Testis (tissue), 3 donors: ENCODE measurements around the gene EIF4EBP3. TPM values are rescaled to one million over a fixed set of nuclear protein-coding genes. Genes with fewer than 3 reads are reported as not detected.
"Not testable (repeated sequence)": the region's sequence is repeated elsewhere in the genome, so short reads cannot be mapped to it uniquely, and the experiment has no call there.

ENCODE experiments used
- DNase-seq: peaks from one replicate; pipeline ENCODE4 v3.0.0-alpha.2; 2019
- H3K27ac ChIP-seq, 2 donors: fragments of 200-600 bp; sonication (generic); one replicate each; pipeline ENCODE4 v1.5.1; 2019
- H3K27me3 ChIP-seq: fragments of 200-600 bp; sonication (generic); one replicate; pipeline ENCODE4 v1.5.1; 2019
- H3K36me3 ChIP-seq: fragments of 200-600 bp; sonication (generic); one replicate; pipeline ENCODE4 v1.5.1; 2017; ENCODE audit warnings: low read depth; ENCODE audit errors: missing control alignments
- H3K4me1 ChIP-seq: fragments of 200-600 bp; sonication (generic); one replicate; pipeline ENCODE4 v1.5.1; 2019
- H3K4me3 ChIP-seq, 2 donors: fragments of 200-600 bp; sonication (generic); one replicate each; pipeline ENCODE4 v1.5.1; 2017 to 2019
- H3K9me3 ChIP-seq: fragments of 200-600 bp; sonication (generic); one replicate; pipeline ENCODE4 v1.5.1; 2017
- CTCF ChIP-seq, 3 experiments: fragments of 450-650 bp in 2 of 3; fragments of 200-600 bp in 1 of 3; sonication (generic) in 1 of 3; IDR thresholded peaks; one replicate each; pipeline ENCODE4 v1.5.1; 2016 to 2019; ENCODE audit warnings: antibody characterized with exemption in 3 of 3, mild to moderate bottlenecking in 2 of 3, moderate library complexity in 1 of 3
- POLR2A ChIP-seq: fragments of 450-650 bp; IDR thresholded peaks from one replicate; pipeline ENCODE4 v1.6.1; 2017; ENCODE audit warnings: antibody characterized with exemption, mild to moderate bottlenecking, moderate library complexity
- WGBS, 2 donors: methylation state at CpG; one replicate each; pipeline ENCODE4 v1.1.5; 2018; 5-methylcytosine and 5-hydroxymethylcytosine counted together
- intact Hi-C: fragments of 100-400 bp; cut with DNase I; formaldehyde crosslinking; loops from one replicate; pipeline ENCODE4 v1.15.1; 2023; ENCODE audit warnings: low total_unique reads
- polyA plus RNA-seq: library from polyadenylated mRNA; stranded (reverse); fragments of 350-450 nt; fragmentation: Illumina TruSeq; extraction: RNeasy Lipid Tissue Mini Kit (QIAGEN cat#74804); gene quantifications from one replicate; pipeline ENCODE4 v1.2.3, GENCODE V29; 2014; ENCODE audit warnings: low read depth, low replicate concordance; ENCODE audit not compliant: insufficient read depth
- total RNA-seq, 2 donors: library from RNA; depleted of rRNA; stranded (reverse); fragments of >200 nt; gene quantifications; one replicate each; pipeline ENCODE4 v1.2.3, GENCODE V29; 2016

Gene EIF4EBP3
- total and polyA plus RNA-seq, 3 donors from 2014 or later, result 11.7 to 47.3 (median 14.0) TPM

DNA sequence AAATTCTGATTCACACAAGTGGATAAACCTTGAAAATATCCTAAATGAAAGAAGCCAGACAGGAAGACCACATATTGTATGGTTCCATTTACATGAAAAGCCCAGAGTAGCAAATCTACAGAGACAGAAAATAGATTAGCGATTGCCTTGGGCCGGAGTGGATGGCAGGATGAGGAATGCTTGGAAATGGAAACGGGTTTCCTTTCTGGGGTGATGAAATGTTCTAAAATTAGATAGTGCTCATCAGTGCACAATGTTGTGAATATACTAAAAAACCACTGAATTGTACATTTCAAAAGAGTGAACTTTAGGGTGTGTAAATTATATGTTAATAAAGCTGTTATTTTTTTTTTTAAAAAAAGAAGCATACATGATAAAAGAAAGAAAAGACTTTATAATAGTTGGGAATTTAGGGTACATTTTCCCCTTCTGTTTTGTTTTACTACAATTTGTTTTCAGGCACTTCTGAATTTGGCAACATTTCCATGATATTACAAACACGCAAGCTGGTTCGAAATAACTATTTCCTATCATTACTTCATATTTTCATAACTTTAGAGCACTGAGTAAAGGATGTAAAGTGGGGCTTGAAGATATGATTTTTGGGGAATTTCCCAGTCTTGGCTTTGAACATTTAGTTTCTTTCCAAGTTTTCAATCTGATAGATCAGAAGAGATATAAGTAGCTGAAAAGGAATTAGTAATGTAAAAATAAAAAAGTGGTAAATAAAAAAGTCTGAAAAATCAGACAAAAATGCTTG, 41.0 kb downstream of the EIF4EBP3 start:
- Histone ChIP-seq H3K9me3 (no peaks in the 10 kb centered on the region), H3K4me3 (no peak overlapping the region), H3K4me1 (peaks cover 7% of the 10 kb centered on the region), H3K36me3 (no peaks in the 10 kb centered on the region), H3K27ac (no peak overlapping the region), H3K27me3 (no peaks in the 10 kb centered on the region)
- TF ChIP-seq POLR2A (no peak), CTCF (IDR thresholded peaks at IDR 0.05) (no peak)
- intact Hi-C loops, result no loop called here
- DNase-seq, result no peak
- WGBS, 2 donors, result 55 to 59% methylated on average over 5 of the region's 5 CpGs

GRCh38 chr5:140590861-140591260, 43.4 kb downstream of the EIF4EBP3 start:
- intact Hi-C loops, result no loop called here
- no peak for DNase-seq
- Histone ChIP-seq H3K4me1 (peaks cover 21% of the 10 kb centered on the region), H3K36me3 (no peaks in the 10 kb centered on the region), H3K9me3 (no peaks in the 10 kb centered on the region), H3K4me3 (no peak overlapping the region), H3K27me3 (no peaks in the 10 kb centered on the region), H3K27ac (no peak overlapping the region)
- TF ChIP-seq CTCF (IDR thresholded peaks at IDR 0.05), result no peak
- TF ChIP-seq POLR2A, result no peak
- 88 to 90% methylated on average over 7 of the region's 7 CpGs for WGBS, 2 donors

GRCh38 chr5:140591747-140592372, 44.4 kb downstream of the EIF4EBP3 start:
- H3K27me3 ChIP-seq, result no peaks in the 10 kb centered on the region
- no peaks in the 10 kb centered on the region for H3K9me3 ChIP-seq
- TF ChIP-seq POLR2A (no peak), CTCF (IDR thresholded peaks at IDR 0.05) (no peak)
- no peak overlapping the region for H3K27ac ChIP-seq
- 78 to 94% methylated on average over 5 of the region's 5 CpGs for WGBS, 2 donors
- DNase-seq, result no peak
- intact Hi-C loops, result no loop called here
- H3K4me1 ChIP-seq, result peaks cover 30% of the 10 kb centered on the region
- no peaks in the 10 kb centered on the region for H3K36me3 ChIP-seq
- H3K4me3 ChIP-seq, result no peak overlapping the region

- intact Hi-C loops, H3K27ac ChIP-seq, H3K9me3 ChIP-seq, DNase-seq, H3K27me3 ChIP-seq, H3K36me3 ChIP-seq: not testable (repeated sequence)
- peaks cover 30% of the 10 kb centered on the region for H3K4me1 ChIP-seq
- 68% methylated on average over 13 of the region's 14 CpGs; no CpG with 5 or more reads in 1 of the 2 donors for WGBS, 2 donors
- peak overlapping the region; percentile 9 to 34 for H3K4me3 ChIP-seq
Measured at GRCh38 chr5:140593070-140593469, 45.6 kb downstream of the EIF4EBP3 start.

DNA sequence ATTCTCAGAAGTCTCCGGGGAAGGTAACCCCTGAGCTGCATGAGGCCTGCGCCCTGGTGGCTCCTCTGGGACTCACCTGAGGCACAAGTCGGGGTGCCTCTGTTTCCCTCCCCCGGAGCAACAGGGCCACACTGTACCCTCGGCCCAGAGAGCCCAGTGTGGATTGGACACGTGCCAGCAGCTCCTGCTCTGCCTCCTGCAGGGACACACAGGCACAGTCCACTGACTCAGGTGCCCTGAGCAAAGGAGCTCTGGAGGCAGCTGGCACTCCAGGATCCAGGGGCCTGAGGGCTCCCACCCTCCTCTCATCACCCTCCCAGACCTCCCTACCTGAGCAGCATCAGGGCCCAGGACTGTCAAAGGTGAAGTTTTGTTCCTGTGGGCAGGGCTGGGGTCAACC, 46.7 kb downstream of the EIF4EBP3 start:
- Histone ChIP-seq H3K4me1 (peaks cover 27% of the 10 kb centered on the region), H3K9me3 (no peaks in the 10 kb centered on the region), H3K27me3 (no peaks in the 10 kb centered on the region), H3K36me3 (no peaks in the 10 kb centered on the region), H3K4me3 (no peak overlapping the region), H3K27ac (peak overlapping the region; percentile 66 to 86)
- 7 to 80% methylated on average over 1 to 3 of the region's 6 CpGs for WGBS, 2 donors
- DNase-seq, result peak; percentile 48
- intact Hi-C loops, result no loop called here
- TF ChIP-seq POLR2A (no peak), CTCF (IDR thresholded peaks at IDR 0.05) (no peak)
